ENCODE data around the gene NFIA.

GRCh38 chr1:61295818-61296537, 213.6 kb downstream of the NFIA start:
- no peak for TF ChIP-seq ZNF843 (tag by site-specific recombination; IDR thresholded peaks at IDR 0.05)
- TF ChIP-seq REPIN1 (tag by site-specific recombination; IDR thresholded peaks at IDR 0.05; ENCODE audit: low read depth): no peak
- no peak for TF ChIP-seq ATF2 (tag by site-specific recombination; IDR thresholded peaks at IDR 0.05; ENCODE audit: low read depth)
- TF ChIP-seq ZBTB49 (tag by site-specific recombination; IDR thresholded peaks at IDR 0.05; ENCODE audit: low read depth): no peak
- no peak for TF ChIP-seq ZNF19 (tag by site-specific recombination; IDR thresholded peaks at IDR 0.05; ENCODE audit: low read depth)
- TF ChIP-seq ZNF350 (tag by site-specific recombination; IDR thresholded peaks at IDR 0.05): no peak
- no peak for TF ChIP-seq ZNF561 (tag by site-specific recombination; IDR thresholded peaks at IDR 0.05; ENCODE audit: borderline replicate concordance)
- TF ChIP-seq ZNF10 (tag by site-specific recombination; IDR thresholded peaks at IDR 0.05): no peak
- TF ChIP-seq CTCF (tag by site-specific recombination; IDR thresholded peaks at IDR 0.05): no peak
- no peak for TF ChIP-seq ZNF707 (tag by site-specific recombination; IDR thresholded peaks at IDR 0.05)

Measured in HEK293 (cell line).